Neural crest cell (in vitro differentiated cells): ENCODE data around the gene NPM1. TPM values are rescaled to one million over a fixed set of nuclear protein-coding genes. Genes with fewer than 3 reads are reported as not detected.
"Not testable (repeated sequence)": the region's sequence is repeated elsewhere in the genome, so short reads cannot be mapped to it uniquely, and the experiment has no call there.

Experiments used
- DNase-seq: peaks from one replicate; pipeline ENCODE4 v3.0.0; 2021; ENCODE audit warnings: low read depth, mixed read lengths, low spot score
- H3K27ac Mint-ChIP-seq: one replicate; pipeline ENCODE4 v1.8.0; 2021; ENCODE audit warnings: mild to moderate bottlenecking, mixed read lengths; ENCODE audit not compliant: unreplicated experiment
- H3K27me3 Mint-ChIP-seq: 2 replicates; pipeline ENCODE4 v1.8.0; 2021; ENCODE audit warnings: low read depth, mild to moderate bottlenecking, mixed read lengths
- H3K36me3 Mint-ChIP-seq: 2 replicates; pipeline ENCODE4 v1.8.0; 2021; ENCODE audit warnings: low read depth, mild to moderate bottlenecking, mixed read lengths
- H3K4me1 Mint-ChIP-seq: 2 replicates; pipeline ENCODE4 v1.8.0; 2021; ENCODE audit warnings: mixed read lengths
- H3K4me3 Mint-ChIP-seq: one replicate; pipeline ENCODE4 v1.8.0; 2021; ENCODE audit warnings: mild to moderate bottlenecking, mixed read lengths
- H3K9me3 Mint-ChIP-seq: 2 replicates; pipeline ENCODE4 v1.8.0; 2021; ENCODE audit warnings: mixed read lengths
- total RNA-seq: library from RNA; stranded (reverse); gene quantifications from 2 replicates; pipeline ENCODE4 v1.2.1, GENCODE V29; 2021
- TF ChIP-seq, protein P1 (sequence below): fragments of 200-600 bp; sonication (generic); conservative IDR thresholded peaks from 2 replicates; pipeline ENCODE4 v1.5.0; 2021; ENCODE audit warnings: antibody characterized with exemption, mild to moderate bottlenecking

Gene NPM1
- total RNA-seq, 1 donor from 2014 or later: 2,514 TPM

GRCh38 chr5:171397190-171397589, 9.5 kb downstream of the NPM1 start:
- no peak for DNase-seq
- H3K27ac Mint-ChIP-seq: peak overlapping the region; percentile 27
- H3K4me1 Mint-ChIP-seq: peaks cover 44% of the 10 kb centered on the region
- H3K9me3 Mint-ChIP-seq: no peaks in the 10 kb centered on the region
- H3K27me3 Mint-ChIP-seq: peaks cover 7% of the 10 kb centered on the region
- TF ChIP-seq, protein P1, sequence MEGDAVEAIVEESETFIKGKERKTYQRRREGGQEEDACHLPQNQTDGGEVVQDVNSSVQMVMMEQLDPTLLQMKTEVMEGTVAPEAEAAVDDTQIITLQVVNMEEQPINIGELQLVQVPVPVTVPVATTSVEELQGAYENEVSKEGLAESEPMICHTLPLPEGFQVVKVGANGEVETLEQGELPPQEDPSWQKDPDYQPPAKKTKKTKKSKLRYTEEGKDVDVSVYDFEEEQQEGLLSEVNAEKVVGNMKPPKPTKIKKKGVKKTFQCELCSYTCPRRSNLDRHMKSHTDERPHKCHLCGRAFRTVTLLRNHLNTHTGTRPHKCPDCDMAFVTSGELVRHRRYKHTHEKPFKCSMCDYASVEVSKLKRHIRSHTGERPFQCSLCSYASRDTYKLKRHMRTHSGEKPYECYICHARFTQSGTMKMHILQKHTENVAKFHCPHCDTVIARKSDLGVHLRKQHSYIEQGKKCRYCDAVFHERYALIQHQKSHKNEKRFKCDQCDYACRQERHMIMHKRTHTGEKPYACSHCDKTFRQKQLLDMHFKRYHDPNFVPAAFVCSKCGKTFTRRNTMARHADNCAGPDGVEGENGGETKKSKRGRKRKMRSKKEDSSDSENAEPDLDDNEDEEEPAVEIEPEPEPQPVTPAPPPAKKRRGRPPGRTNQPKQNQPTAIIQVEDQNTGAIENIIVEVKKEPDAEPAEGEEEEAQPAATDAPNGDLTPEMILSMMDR: no peak
- peaks cover 60% of the 10 kb centered on the region for H3K36me3 Mint-ChIP-seq
- peak overlapping the region; percentile 57 for H3K4me3 Mint-ChIP-seq

GRCh38 chr5:171397599-171397998, 9.9 kb downstream of the NPM1 start:
- peaks cover 6% of the 10 kb centered on the region for H3K27me3 Mint-ChIP-seq
- H3K4me3 Mint-ChIP-seq: peak overlapping the region; percentile 57
- no peaks in the 10 kb centered on the region for H3K9me3 Mint-ChIP-seq
- no peak for DNase-seq
- peaks cover 59% of the 10 kb centered on the region for H3K36me3 Mint-ChIP-seq
- H3K4me1 Mint-ChIP-seq: peaks cover 40% of the 10 kb centered on the region
- TF ChIP-seq, protein P1: no peak
- no peak overlapping the region for H3K27ac Mint-ChIP-seq

GRCh38 chr5:171398660-171399059, 11.0 kb downstream of the NPM1 start:
- H3K27me3 Mint-ChIP-seq, DNase-seq, H3K27ac Mint-ChIP-seq, H3K9me3 Mint-ChIP-seq: not testable (repeated sequence)
- Mint-ChIP-seq H3K36me3 (peaks cover 52% of the 10 kb centered on the region), H3K4me1 (peaks cover 32% of the 10 kb centered on the region), H3K4me3 (peak overlapping the region; percentile 59)

GRCh38 chr5:171400169-171400568, 12.5 kb downstream of the NPM1 start:
- Mint-ChIP-seq H3K4me1 (peaks cover 30% of the 10 kb centered on the region), H3K36me3 (peaks cover 56% of the 10 kb centered on the region)
- TF ChIP-seq, protein P1: no peak

GRCh38 chr5:171401167-171401947, 13.7 kb downstream of the NPM1 start:
- Mint-ChIP-seq H3K4me1 (peaks cover 30% of the 10 kb centered on the region), H3K9me3 (no peaks in the 10 kb centered on the region), H3K36me3 (peaks cover 59% of the 10 kb centered on the region), H3K27ac (no peak overlapping the region), H3K4me3 (peak overlapping the region; percentile 2), H3K27me3 (peaks cover 2% of the 10 kb centered on the region)
- no peak for DNase-seq
- TF ChIP-seq, protein P1: no peak

More at GRCh38 chr5:171400169-171400568, 12.5 kb downstream of the NPM1 start:
- Mint-ChIP-seq H3K9me3 (no peaks in the 10 kb centered on the region), H3K27ac (no peak overlapping the region), H3K27me3 (peaks cover 2% of the 10 kb centered on the region), H3K4me3 (peak overlapping the region; percentile 11)
- no peak for DNase-seq

DNA sequence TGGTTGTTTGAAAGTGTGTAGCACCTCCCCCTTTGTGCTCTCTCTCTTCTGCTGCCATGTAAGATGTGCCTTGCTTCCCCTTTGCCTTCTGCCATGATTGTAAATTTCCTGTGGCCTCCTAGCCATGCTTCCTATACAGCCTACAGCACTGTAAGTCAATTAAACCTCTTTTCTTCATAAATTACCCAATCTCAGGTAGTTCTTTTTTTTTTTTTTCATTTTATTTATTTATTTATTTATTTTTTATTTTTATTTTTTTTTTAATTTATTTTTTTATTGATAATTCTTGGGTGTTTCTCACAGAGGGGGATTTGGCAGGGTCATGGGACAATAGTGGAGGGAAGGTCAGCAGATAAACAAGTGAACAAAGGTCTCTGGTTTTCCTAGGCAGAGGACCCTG, 15.1 kb downstream of the NPM1 start:
- not testable (repeated sequence) for H3K4me3 Mint-ChIP-seq, H3K9me3 Mint-ChIP-seq, DNase-seq, H3K27ac Mint-ChIP-seq, H3K27me3 Mint-ChIP-seq
- peaks cover 23% of the 10 kb centered on the region for H3K4me1 Mint-ChIP-seq
- H3K36me3 Mint-ChIP-seq: peaks cover 59% of the 10 kb centered on the region
